Activated B cell treated with CpG ODN at 0.5 μM for 24 hours (primary cell): ENCODE measurements around the gene FLRT2. TPM values are rescaled to one million over a fixed set of nuclear protein-coding genes. Genes with fewer than 3 reads are reported as not detected.

Experiments used
- ATAC-seq: fragments of 200-7000 bp; cut with Tn5 transposase; one replicate; pipeline ENCODE4 v1.10.0; 2021; ENCODE audit warnings: low read depth, mild to moderate bottlenecking, moderate library complexity
- CTCF ChIA-PET: fragments of 350-600 bp; sonication (Branson Sonifier 250); formaldehyde crosslinking; loops from one replicate; lab custom pipeline; 2021; ENCODE audit warnings: antibody characterized with exemption; lab: Charles Lee
- POLR2A ChIA-PET: fragments of 350-600 bp; sonication (Branson Sonifier 250); formaldehyde crosslinking; loops from one replicate; lab custom pipeline; 2021; ENCODE audit warnings: antibody characterized with exemption; lab: Charles Lee
- DNase-seq: peaks from one replicate; pipeline ENCODE4 v3.0.0; 2022
- H3K27ac Mint-ChIP-seq: one replicate; pipeline ENCODE4 v1.8.0; 2020; ENCODE audit warnings: mixed read lengths
- H3K27me3 Mint-ChIP-seq: one replicate; pipeline ENCODE4 v1.8.0; 2021; ENCODE audit warnings: mixed read lengths
- H3K36me3 Mint-ChIP-seq: one replicate; pipeline ENCODE4 v1.8.0; 2021; ENCODE audit warnings: low read depth, mixed read lengths
- H3K4me1 Mint-ChIP-seq: one replicate; pipeline ENCODE4 v1.8.0; 2021; ENCODE audit warnings: mixed read lengths
- H3K4me3 Mint-ChIP-seq: one replicate; pipeline ENCODE4 v1.8.0; 2020; ENCODE audit warnings: mild to moderate bottlenecking, mixed read lengths
- H3K9me3 Mint-ChIP-seq: one replicate; pipeline ENCODE4 v1.8.0; 2020; ENCODE audit warnings: mixed read lengths
- CTCF ChIP-seq: fragments of 200-600 bp; IDR thresholded peaks from one replicate; pipeline ENCODE4 v1.8.0; 2022; ENCODE audit warnings: antibody characterized with exemption, mild to moderate bottlenecking
- intact Hi-C: fragments of 100-400 bp; cut with micrococcal nuclease; formaldehyde crosslinking; loops from one replicate; pipeline ENCODE4 v1.15.1; 2024
- total RNA-seq: library from RNA; stranded (reverse); gene quantifications from 2 replicates; pipeline ENCODE4 v1.2.3, GENCODE V29; 2022

The FLRT2 gene
- total RNA-seq, 1 donor from 2014 or later, result not detected

GRCh38 chr14:85701116-85701515 is 171.2 kb downstream of the FLRT2 start:
- ATAC-seq (no peak), DNase-seq (no peak)
- Mint-ChIP-seq H3K36me3 (no peaks in the 10 kb centered on the region), H3K4me1 (no peaks in the 10 kb centered on the region), H3K9me3 (peaks cover 10% of the 10 kb centered on the region), H3K27ac (no peak overlapping the region), H3K27me3 (no peaks in the 10 kb centered on the region), H3K4me3 (no peak overlapping the region)
- intact Hi-C loops, result no loop called here
- CTCF ChIA-PET, result no interaction called here
- TF ChIP-seq CTCF, result no peak
- POLR2A ChIA-PET, result no interaction called here

GRCh38 chr14:85701763-85702162 is 171.8 kb downstream of the FLRT2 start:
- no peaks in the 10 kb centered on the region for H3K27me3 Mint-ChIP-seq
- no peaks in the 10 kb centered on the region for H3K36me3 Mint-ChIP-seq
- no peak overlapping the region for H3K4me3 Mint-ChIP-seq
- ChIA-PET POLR2A (no interaction called here), CTCF (no interaction called here)
- ATAC-seq, result no peak
- no peak for TF ChIP-seq CTCF
- no peak for DNase-seq
- intact Hi-C loops, result no loop called here
- no peaks in the 10 kb centered on the region for H3K4me1 Mint-ChIP-seq
- H3K27ac Mint-ChIP-seq, result no peak overlapping the region
- H3K9me3 Mint-ChIP-seq, result peaks cover 10% of the 10 kb centered on the region

GRCh38 chr14:85702191-85702590 is 172.2 kb downstream of the FLRT2 start:
- peaks cover 10% of the 10 kb centered on the region for H3K9me3 Mint-ChIP-seq
- H3K36me3 Mint-ChIP-seq, result no peaks in the 10 kb centered on the region
- DNase-seq (no peak), ATAC-seq (no peak)
- no peaks in the 10 kb centered on the region for H3K4me1 Mint-ChIP-seq
- intact Hi-C loops, result no loop called here
- no peaks in the 10 kb centered on the region for H3K27me3 Mint-ChIP-seq
- no peak for TF ChIP-seq CTCF
- H3K27ac Mint-ChIP-seq, result no peak overlapping the region
- H3K4me3 Mint-ChIP-seq, result no peak overlapping the region
- ChIA-PET POLR2A (no interaction called here), CTCF (no interaction called here)

- H3K4me1 Mint-ChIP-seq, result no peaks in the 10 kb centered on the region
- intact Hi-C loops, result no loop called here
- H3K9me3 Mint-ChIP-seq, result peaks cover 10% of the 10 kb centered on the region
- no peak for ATAC-seq
- POLR2A ChIA-PET, result no interaction called here
- CTCF ChIA-PET, result no interaction called here
- no peak for TF ChIP-seq CTCF
- H3K27me3 Mint-ChIP-seq, result no peaks in the 10 kb centered on the region
- H3K36me3 Mint-ChIP-seq, result no peaks in the 10 kb centered on the region
- H3K27ac Mint-ChIP-seq, result no peak overlapping the region
- no peak overlapping the region for H3K4me3 Mint-ChIP-seq
- DNase-seq, result no peak
Measured at GRCh38 chr14:85702997-85703396, 173.1 kb downstream of the FLRT2 start.
